Posterior vena cava (tissue), 2 donors: ENCODE results near the gene HABP2. TPM values are rescaled to one million over a fixed set of nuclear protein-coding genes. Genes with fewer than 3 reads are reported as not detected.

Source experiments
- DNase-seq: peaks from one replicate; pipeline ENCODE4 v3.0.0-alpha.2; 2020; ENCODE audit warnings: low spot score
- intact Hi-C, 2 donors: fragments of 100-400 bp; cut with DNase I; formaldehyde crosslinking; loops; one replicate each; pipeline versions ENCODE4 v1.14.1 to v1.14.2; 2022 to 2023
- total RNA-seq, 2 donors: library from RNA; stranded (reverse); fragmentation: NEBNext Ultra II Directional; extraction: Animal tissue kit (Norgen Biotek cat#: 25700); gene quantifications; one replicate each; pipeline ENCODE4 v1.2.1, GENCODE V29; 2021
- donor health status: DM: yes; HTN: yes; CAD: no.
- donor health status: DM: yes; HTN: yes; CAD: no.

The HABP2 gene
- total RNA-seq, 2 donors from 2014 or later = not detected

DNA sequence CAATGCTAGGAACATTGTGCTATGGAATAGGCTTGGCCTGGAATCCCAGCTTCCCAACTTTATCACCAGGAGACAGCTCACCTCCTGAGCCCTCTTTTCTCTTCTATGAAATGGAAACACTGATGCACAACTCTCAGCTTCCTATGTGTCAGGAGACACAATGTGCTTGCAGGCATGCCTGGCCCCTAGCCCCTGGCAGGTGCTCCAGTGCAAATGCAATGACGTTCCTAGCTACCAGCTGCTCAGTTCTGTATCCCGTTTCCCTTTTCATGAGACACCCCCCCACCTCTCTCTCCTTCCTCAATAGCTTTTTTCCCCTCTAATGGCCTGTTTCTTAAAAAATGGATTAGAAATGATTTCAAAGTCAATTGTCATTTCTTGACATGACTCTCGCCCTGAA, 30.7 kb downstream of the HABP2 start:
- intact Hi-C loops = no loop called here
- no peak for DNase-seq

DNA sequence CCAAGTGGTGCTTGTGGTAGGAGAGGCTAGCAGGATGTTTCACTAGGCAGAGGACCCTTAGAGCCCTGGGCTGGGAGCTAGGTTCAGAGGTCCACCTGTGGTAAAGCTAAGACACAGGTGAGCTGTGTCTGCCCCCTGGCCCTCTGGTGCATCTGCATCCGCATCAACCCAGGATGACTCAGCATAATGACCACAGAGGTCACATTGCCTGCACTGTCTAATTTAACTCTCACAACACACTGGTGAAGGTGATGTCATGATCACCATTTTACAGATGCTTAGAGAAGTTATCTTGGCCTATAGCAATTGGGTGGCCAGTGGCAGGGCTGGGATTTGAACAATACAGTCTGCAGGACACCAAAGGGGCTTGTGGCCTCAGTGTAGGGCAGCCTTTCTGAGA, 33.1 kb downstream of the HABP2 start:
- DNase-seq = no peak
- intact Hi-C loops = no loop called here

GRCh38 chr10:113589201-113589770, 36.4 kb downstream of the HABP2 start:
- intact Hi-C loops = no loop called here
- DNase-seq = no peak

- intact Hi-C loops = loop anchor here in 1 of 2 donors (2.0 kb wide), 1 partner anchor 156 kb away; no protein-coding TSS in a partner anchor
- DNase-seq = no peak
Observed at GRCh38 chr10:113590581-113590980, 37.7 kb downstream of the HABP2 start.

GRCh38 chr10:113592380-113592779, 39.5 kb downstream of the HABP2 start:
- DNase-seq = no peak
- intact Hi-C loops = no loop called here

- intact Hi-C loops = no loop called here
- no peak for DNase-seq
Observed at GRCh38 chr10:113594652-113595051, 41.8 kb downstream of the HABP2 start.

GRCh38 chr10:113600569-113600968, 47.7 kb downstream of the HABP2 start:
- DNase-seq = no peak
- intact Hi-C loops = loop anchor here in 1 of 2 donors (5.0 kb wide), 1 partner anchor 492 kb away; no protein-coding TSS in a partner anchor

GRCh38 chr10:113603057-113603777, 50.4 kb downstream of the HABP2 start:
- intact Hi-C loops = loop anchor here in 1 of 2 donors (5.0 kb wide), 1 partner anchor 489 kb away; no protein-coding TSS in a partner anchor
- DNase-seq = no peak

GRCh38 chr10:113604572-113604971, 51.7 kb downstream of the HABP2 start:
- no peak for DNase-seq
- intact Hi-C loops = loop anchor here in 1 of 2 donors (5.0 kb wide), 1 partner anchor 488 kb away; no protein-coding TSS in a partner anchor

DNA sequence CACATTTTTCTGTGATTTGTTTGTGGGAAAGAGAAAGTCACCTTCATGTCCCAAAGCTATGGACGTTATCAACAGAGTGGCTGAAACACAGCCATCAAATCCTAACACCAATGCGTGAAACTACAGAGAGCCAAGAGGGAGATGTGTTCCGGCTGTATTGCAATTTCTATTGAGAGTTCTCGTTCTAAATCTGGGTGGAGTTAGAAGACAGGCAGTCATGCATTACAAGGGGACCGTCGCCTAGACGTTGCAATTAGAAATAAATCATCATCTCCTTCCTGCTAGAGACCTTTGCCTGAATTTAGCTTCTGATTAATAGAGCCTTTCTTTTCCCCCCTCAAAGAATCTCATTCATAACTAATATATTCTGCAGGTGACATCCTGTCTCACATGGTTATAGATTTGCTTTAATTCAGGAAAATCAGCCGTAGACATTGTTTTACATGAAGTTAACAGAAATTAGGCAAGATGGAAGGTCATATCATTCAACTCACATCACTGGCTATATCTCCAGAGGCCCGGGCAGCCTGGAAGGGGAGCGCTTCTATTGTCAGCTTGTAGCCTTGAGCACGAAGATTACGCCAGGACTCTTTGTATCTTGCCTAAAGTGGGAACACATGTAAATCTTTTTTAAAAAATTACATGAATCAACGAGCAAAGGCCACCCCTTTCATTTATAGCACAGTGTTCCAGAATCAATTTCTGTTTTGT, 52.6 kb downstream of the HABP2 start:
- no peak for DNase-seq
- intact Hi-C loops = no loop called here

- intact Hi-C loops = no loop called here
- DNase-seq = no peak
Observed at GRCh38 chr10:113609704-113610108, 56.9 kb downstream of the HABP2 start.

- intact Hi-C loops = no loop called here
Observed at GRCh38 chr10:113610631-113611601, 58.1 kb downstream of the HABP2 start.

GRCh38 chr10:113612154-113612553, 59.3 kb downstream of the HABP2 start:
- intact Hi-C loops = no loop called here
- no peak for DNase-seq

More at GRCh38 chr10:113610631-113611601, 58.1 kb downstream of the HABP2 start:
- no peak for DNase-seq

DNA sequence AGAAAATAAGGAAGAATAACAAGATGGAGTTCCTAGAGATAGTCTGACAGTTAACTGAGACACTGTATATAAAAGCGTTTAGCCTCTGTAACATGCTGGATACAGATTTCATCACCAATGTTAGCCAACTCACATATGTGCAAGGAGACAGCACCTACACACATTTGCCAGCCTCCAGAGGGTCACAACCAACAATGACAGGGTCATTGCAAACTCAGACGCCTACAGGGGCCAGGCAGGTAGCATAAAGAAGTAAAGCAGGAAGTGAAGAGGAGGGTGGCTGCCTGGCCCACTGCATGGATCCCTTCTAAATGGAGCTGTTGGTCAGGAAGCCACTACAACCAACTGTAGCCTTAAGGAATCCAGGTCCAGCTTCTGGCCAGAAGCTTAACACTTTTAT, 60.6 kb downstream of the HABP2 start:
- DNase-seq = no peak
- intact Hi-C loops = no loop called here

- intact Hi-C loops = no loop called here
- DNase-seq = no peak
Observed at GRCh38 chr10:113613977-113614690, 61.3 kb downstream of the HABP2 start.

DNA sequence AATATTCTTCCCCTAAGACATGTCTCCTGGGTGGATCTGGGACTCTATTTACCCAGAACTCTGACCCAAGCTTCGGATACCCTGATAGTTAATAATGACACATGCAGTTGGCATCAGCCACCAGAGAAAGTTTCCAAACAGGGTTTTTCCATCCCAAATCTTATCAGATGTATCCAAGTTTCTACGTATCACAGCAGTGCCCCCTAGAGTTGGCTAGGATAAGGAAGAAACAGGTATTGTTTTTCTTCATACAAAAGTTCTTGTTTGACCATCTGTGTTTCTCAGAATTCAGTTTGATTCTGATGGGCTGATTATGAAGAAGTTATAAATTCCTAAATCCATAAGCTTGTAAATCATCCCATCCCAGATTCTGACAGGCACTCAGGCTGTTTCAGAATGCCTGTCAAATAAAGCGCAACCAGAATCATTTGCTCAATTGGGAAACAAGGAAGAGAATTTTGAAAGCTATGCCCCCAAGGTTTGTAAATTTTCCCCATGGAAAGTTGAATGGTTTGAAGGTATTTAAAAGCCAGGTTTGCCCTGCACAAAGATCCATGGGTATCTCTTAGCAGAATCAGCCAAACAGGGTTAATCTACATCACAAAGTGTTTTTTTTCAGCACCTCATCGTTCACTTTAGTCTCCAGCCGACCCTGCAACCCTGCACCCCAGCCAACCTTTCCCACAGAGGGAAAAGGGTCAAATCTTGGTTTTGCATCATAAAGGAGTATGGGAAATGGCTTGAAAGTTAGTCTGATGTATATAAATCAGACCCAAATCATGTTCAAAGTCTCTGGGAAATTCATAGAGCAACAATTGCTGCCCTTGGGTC, 63.6 kb downstream of the HABP2 start:
- DNase-seq = no peak
- intact Hi-C loops = no loop called here

DNA sequence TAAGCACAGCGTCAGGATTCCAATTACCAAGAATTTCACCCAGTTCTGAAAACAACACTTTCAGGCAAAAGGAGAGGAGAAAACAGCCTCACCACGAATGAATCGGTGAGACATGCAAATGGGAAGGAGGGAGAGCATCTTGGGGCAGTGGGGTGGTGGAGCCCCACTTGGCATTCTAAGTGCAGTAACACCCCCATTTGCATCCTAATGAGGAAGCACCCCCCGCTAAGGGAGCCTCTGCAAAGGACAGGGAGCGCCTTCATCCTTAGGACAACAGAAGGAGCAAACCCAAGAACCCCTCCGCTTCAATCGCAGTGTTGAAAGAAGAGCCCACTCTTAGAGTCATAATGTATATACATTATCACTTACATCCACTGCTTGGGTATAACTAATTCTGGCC, 64.2 kb downstream of the HABP2 start:
- intact Hi-C loops = no loop called here
- DNase-seq = no peak

- DNase-seq = no peak
- intact Hi-C loops = no loop called here
Observed at GRCh38 chr10:113618338-113618737, 65.5 kb downstream of the HABP2 start.
